Measurements from ENCODE around the gene HILPDA. TPM values are rescaled to one million over a fixed set of nuclear protein-coding genes. Genes with fewer than 3 reads are reported as not detected.

HILPDA gene
- total RNA-seq, 2 experiments from 2014 or later, result 72.3 to 72.8 TPM

DNA sequence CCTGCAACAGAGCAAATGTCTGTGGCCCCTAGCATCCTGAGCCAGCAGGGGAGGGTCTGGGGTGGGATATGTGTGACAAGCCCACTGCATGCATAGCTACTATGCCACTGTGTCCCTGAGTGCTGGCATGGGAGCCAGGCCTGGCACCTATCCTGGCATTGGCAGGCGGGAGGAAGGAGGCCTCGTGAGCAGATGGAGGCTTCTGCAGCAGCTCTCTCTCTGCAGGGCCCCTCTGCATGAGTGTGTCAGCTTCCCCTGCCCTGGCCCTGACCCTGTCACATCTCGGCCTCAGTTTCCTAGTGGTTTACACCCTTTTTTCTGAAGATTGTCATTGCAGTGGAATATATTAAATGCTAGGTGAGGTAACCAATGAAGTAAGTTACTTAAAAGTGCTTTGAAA is 32.8 kb upstream of the HILPDA start:
- Mint-ChIP-seq H3K4me3 (no peak overlapping the region), H3K27me3 (no peaks in the 10 kb centered on the region), H3K36me3 (no peaks in the 10 kb centered on the region), H3K9me3 (no peaks in the 10 kb centered on the region), H3K4me1 (peaks cover 4% of the 10 kb centered on the region), H3K27ac (no peak overlapping the region)
- no peak for DNase-seq

DNA sequence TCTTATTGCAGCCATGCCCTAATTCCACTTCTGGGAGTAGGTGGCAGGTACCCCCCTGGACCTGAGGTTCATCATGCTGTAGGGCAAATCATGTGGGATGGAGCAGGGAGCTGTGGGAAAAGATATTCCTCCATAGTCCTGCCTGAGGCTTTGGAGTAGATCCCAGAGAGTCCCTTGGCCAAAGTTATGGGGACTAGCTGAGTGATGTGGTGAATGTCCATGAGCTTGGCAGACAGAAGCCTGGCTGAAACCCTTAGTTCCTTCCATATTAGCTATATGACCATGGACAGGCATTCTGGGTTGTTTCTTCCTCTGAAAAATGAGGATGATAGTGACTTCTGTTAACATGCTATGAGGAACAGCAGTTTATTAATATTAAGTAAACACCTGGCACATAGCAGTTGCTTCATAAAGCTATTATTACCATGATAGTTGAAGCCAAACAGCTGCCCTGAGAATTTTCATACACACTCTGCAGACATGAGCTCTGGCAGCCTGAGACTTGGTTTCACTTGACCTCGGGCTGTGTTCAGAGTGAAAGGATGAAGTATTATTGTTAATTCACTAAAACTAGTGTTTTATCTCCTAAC is 30.9 kb upstream of the HILPDA start:
- no peak overlapping the region for H3K27ac Mint-ChIP-seq
- H3K27me3 Mint-ChIP-seq, result peaks cover 5% of the 10 kb centered on the region
- DNase-seq, result no peak
- H3K9me3 Mint-ChIP-seq, result no peaks in the 10 kb centered on the region
- peaks cover 4% of the 10 kb centered on the region for H3K4me1 Mint-ChIP-seq
- no peaks in the 10 kb centered on the region for H3K36me3 Mint-ChIP-seq
- no peak overlapping the region for H3K4me3 Mint-ChIP-seq

DNA sequence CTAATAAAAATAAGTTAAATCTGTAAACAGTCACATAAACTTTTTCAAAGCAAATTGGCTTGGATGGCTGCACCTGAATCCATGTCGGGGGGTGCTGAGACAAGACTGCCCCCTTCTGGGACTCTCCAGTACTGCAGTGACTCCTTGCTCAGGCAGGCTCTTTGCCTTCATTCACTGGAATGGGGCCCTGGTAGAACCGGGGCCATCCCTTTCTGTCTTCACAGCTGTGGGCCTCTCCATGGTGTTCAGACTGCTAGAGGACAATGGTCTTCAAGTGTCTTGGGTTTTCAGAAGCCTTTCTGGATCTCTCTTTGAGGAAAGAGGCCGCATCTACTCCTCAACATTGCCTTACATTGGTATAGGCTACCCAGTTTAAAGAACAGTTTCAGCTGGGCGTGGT is 29.8 kb upstream of the HILPDA start:
- Mint-ChIP-seq H3K4me1 (peaks cover 2% of the 10 kb centered on the region), H3K27ac (no peak overlapping the region), H3K36me3 (no peaks in the 10 kb centered on the region), H3K27me3 (peaks cover 5% of the 10 kb centered on the region), H3K4me3 (no peak overlapping the region), H3K9me3 (no peaks in the 10 kb centered on the region)
- peak; percentile 70 for DNase-seq

DNA sequence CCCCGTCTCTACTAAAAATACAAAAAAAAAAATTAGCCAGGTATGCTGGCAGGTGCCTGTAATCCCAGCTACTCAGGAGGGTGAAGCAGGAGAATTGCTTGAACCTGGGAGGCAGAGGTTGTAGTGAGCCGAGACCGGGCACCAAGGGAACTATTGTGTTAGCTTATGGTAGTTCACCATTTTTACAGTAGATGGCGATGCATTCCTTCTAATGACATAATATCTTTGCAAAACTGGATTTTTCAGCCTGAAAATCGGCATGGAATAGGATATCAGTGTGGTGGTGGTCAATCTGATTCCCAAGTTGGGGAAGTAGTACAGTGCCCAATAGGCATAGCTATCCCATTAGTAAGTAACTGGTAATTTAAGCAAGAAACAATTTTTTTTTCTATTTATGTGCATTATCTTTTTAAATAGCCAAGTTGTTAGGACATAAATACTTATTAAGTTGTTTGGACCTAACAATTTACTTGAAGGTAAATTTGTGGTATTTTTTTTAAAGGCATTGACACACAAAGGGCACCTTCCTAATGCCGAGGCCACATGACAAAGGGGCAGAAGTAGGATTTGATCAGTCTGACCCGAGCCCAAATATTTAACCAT is 28.3 kb upstream of the HILPDA start:
- Mint-ChIP-seq H3K9me3 (no peaks in the 10 kb centered on the region), H3K36me3 (no peaks in the 10 kb centered on the region), H3K27ac (no peak overlapping the region), H3K27me3 (peaks cover 5% of the 10 kb centered on the region), H3K4me1 (no peaks in the 10 kb centered on the region), H3K4me3 (no peak overlapping the region)
- no peak for DNase-seq

DNA sequence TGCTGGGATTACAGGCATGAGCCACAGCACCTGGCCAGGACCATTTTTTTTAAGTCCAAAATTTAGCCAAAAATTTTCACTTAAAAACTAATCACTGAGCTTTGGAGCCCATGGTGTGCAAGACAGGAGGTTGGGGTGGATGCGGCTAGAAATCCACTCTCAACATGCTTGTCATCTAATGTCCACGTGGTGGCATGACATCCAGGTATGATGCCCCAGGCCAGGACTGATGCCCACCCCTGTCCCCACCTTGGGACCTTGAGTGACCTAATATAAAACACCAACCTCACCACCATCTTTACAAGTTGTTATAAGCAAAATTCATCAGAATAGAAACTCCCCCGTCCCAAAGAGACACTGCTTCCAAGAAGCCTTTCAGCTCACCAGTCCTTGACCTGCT is 25.5 kb upstream of the HILPDA start:
- H3K27me3 Mint-ChIP-seq, result peaks cover 5% of the 10 kb centered on the region
- no peaks in the 10 kb centered on the region for H3K36me3 Mint-ChIP-seq
- H3K27ac Mint-ChIP-seq, result no peak overlapping the region

DNA sequence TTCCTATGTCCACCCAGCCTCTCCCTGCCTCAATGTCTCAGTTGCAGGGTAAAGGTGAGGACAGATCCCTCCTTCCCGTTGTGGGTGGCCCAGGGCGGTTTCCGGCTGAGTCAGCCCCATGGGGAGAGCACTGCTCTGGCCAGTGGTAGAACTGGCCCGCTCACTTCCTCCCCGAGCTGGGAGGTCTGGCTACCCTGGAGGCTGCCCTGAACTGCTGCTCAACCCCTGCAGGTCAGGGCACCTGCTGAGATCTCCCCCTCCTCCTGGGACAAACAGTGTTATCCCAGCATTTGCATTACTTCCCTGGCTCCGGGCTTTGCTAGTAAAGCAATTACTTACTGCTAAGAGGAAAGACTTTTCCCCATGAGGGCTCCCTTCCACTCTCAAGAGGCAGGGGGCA is 24.5 kb upstream of the HILPDA start:
- H3K36me3 Mint-ChIP-seq, result no peaks in the 10 kb centered on the region
- H3K27ac Mint-ChIP-seq, result no peak overlapping the region
- no peak for DNase-seq
- peaks cover 5% of the 10 kb centered on the region for H3K27me3 Mint-ChIP-seq
- no peaks in the 10 kb centered on the region for H3K4me1 Mint-ChIP-seq
- no peaks in the 10 kb centered on the region for H3K9me3 Mint-ChIP-seq
- no peak overlapping the region for H3K4me3 Mint-ChIP-seq

More for the DNA sequence above, 25.5 kb upstream of the HILPDA start:
- no peak for DNase-seq
- H3K4me3 Mint-ChIP-seq, result no peak overlapping the region
- no peaks in the 10 kb centered on the region for H3K9me3 Mint-ChIP-seq
- H3K4me1 Mint-ChIP-seq, result no peaks in the 10 kb centered on the region

DNA sequence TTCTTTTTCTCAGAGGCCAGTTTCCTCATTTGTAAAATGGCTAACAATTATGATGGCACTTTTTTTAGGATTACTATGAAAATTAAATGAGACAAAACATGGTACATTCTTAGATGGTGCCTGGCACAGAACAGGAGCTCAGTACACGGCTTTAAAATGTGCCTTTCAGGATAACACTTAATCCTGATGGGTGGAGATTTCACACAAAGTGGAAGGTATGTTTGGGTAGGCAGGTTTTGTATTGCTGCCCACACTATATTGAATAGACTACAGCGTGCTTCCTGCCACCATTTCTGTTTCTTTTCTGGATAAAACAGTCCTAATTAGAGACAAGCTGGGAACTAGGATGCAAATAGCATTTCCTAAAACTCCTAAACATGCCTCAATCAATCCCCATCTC is 23.9 kb upstream of the HILPDA start:
- Mint-ChIP-seq H3K9me3 (no peaks in the 10 kb centered on the region), H3K27me3 (peaks cover 5% of the 10 kb centered on the region), H3K4me3 (no peak overlapping the region), H3K36me3 (no peaks in the 10 kb centered on the region), H3K4me1 (no peaks in the 10 kb centered on the region), H3K27ac (no peak overlapping the region)
- no peak for DNase-seq

DNA sequence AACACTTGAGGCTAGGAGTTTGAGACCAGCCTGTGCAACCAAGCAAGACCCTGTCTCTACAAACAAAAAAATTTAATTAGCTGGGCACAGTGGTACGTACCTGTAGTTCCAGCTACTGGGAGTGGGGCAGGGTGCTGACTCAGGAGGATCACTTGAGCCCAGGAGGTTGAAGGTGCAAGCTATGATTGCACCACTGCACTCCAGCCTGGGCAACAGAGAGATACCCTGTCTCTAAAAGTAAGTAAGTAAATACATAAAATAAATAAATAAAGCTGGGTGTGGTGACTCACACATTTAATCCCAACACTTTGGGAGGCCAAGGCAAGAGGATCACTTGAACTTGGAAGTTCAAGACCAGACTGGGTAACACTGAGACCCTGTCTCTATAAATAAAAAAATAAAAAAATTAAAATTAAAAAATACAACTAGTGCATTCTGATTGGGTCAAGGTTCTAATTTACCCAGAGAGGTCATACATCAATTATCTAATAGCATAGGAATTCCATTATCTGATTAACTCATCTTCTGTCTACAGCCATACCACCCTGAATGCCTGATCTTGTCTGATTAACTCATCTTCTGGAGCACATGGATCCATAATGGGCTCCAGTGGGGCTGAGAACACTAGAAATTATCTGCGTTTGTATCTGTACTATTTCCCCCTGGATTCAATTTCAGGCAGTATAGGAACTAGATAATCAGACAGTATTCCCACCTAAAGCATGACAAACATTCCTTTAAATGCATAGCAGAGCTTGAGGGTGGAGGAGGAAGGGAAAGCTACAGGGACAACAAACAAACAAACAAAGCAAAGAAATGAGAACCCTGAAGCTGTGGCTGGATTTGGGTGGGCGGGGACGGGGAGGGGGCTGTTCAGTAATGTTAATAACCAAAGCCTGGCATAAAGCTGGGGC is 21.0 kb upstream of the HILPDA start:
- Mint-ChIP-seq H3K9me3 (no peaks in the 10 kb centered on the region), H3K4me3 (no peak overlapping the region), H3K4me1 (no peaks in the 10 kb centered on the region)

DNA sequence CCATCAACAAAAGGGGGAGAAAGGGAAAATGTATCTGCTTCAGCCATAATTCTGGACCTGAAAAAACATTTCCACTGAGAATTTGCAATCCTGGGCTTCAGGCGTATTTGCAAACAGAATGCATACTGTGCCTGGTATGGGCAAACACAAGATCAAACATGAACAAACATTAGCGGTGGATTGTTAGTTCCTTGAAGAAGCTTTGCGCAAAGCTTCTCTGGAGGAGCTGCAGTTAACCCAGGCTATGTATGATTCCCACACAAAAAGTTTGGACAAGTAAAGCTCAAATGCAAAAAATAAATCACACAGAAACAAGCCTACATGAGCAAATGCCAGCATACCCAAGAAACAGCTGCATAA is 20.4 kb upstream of the HILPDA start:
- no peak for DNase-seq
- Mint-ChIP-seq H3K9me3 (no peaks in the 10 kb centered on the region), H3K27me3 (peaks cover 3% of the 10 kb centered on the region), H3K4me3 (no peak overlapping the region), H3K36me3 (no peaks in the 10 kb centered on the region), H3K4me1 (no peaks in the 10 kb centered on the region), H3K27ac (no peak overlapping the region)

More for the DNA sequence above, 21.0 kb upstream of the HILPDA start:
- no peak for DNase-seq
- Mint-ChIP-seq H3K27me3 (peaks cover 4% of the 10 kb centered on the region), H3K36me3 (no peaks in the 10 kb centered on the region), H3K27ac (no peak overlapping the region)

DNA sequence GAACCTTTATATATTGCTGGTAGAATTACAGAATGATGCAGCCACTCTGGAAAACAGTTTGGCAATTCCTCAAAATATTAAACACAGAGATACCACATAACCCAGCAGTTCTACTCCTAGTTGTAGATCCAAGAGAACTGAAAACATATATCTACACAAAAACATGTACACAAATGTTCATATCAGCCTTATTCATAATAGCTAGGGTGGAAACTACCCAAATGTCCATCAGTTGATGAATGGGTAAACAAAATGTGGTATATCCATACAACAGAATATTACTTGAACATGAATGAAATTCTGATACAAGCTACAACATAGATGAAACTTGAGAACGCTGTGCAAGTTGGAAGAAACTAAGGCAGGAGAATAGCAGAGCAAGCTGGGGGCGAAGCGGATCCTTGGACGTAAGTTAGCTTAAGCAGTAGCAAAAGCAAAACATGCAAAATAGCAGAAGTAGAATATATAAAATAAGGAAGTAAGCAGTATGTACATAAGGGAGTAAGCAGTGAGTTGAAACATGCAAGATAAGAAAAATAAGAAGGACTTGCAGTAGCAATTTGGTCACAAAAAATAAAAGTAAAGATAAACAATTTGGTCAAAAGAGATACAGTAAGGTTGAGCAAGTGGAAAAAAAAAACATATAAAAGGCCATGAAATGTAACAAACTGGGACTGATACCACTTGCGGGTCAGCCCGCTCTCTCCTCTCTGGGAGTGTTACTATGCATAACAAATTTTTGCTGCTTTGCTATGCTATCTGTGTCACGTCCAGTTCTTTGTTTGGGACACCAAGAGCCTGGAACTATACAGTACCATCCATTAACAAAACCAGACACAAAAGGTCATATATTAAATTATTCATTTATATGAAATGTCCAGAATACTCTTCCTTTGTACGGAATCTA is 18.0 kb upstream of the HILPDA start:
- H3K36me3 Mint-ChIP-seq, result no peaks in the 10 kb centered on the region
- H3K4me1 Mint-ChIP-seq, result no peaks in the 10 kb centered on the region
- peaks cover 3% of the 10 kb centered on the region for H3K27me3 Mint-ChIP-seq
- H3K9me3 Mint-ChIP-seq, result no peaks in the 10 kb centered on the region
- H3K27ac Mint-ChIP-seq, result no peak overlapping the region
- DNase-seq, result no peak
- no peak overlapping the region for H3K4me3 Mint-ChIP-seq

DNA sequence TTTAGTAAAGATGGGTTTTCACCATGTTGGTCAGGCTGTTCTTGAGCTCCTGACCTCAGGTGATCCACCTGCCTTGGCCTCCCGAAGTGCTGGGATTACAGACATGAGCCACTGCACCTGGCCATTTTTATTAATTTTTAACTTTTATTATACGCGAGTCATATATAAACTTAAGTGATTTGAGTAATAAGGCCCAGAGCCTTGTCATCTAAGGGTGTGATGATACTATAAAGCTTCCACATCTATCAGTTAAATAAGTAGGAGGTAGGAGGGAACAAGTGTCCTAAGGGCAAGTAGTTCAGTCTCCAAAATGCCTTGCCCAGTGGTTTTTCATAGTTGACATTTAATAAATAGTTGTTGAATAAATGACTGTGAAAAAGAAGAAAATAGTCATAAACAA is 13.3 kb upstream of the HILPDA start:
- Mint-ChIP-seq H3K27ac (no peak overlapping the region), H3K36me3 (no peaks in the 10 kb centered on the region), H3K9me3 (no peaks in the 10 kb centered on the region), H3K27me3 (peaks cover 3% of the 10 kb centered on the region), H3K4me1 (no peaks in the 10 kb centered on the region), H3K4me3 (no peak overlapping the region)
- no peak for DNase-seq

DNA sequence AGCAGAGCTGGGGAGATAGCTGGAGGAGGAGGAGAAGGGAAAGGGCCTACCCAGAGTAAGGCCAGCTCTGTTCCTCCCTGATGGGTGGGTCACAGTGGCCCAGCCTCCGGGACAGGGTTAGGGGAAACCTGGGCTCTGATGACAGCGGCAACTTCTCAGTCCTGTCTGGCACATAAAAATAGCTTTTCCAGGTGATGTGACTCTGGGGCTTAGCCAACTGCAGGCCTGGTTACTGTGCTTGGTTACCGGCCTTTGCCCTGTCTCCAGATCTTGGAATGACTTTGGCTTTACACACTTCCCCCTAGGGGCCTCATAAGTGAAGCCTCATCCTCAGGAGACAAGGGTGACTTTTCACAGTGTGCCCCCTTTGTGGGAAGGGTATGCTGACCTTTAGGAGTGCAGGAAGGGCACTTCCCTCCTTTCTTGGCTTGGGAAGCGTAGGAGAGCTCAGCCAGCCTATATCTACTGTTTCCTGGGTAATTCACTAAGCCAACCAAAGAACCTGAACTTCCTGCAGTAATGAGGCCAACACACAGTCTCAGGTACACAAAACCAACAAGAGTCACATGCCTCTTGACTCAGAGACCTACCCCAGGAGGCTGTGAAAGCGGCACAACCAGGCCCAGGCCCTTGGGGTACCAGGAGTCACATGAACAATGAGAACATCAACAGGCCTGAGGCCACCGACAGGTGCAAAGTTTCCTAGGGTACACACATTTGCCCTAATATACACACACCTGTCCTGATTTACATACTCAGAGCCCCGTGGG is 11.7 kb upstream of the HILPDA start:
- Mint-ChIP-seq H3K4me3 (no peak overlapping the region), H3K4me1 (peaks cover 5% of the 10 kb centered on the region), H3K27me3 (no peaks in the 10 kb centered on the region), H3K36me3 (peaks cover under 1% of the 10 kb centered on the region), H3K9me3 (no peaks in the 10 kb centered on the region), H3K27ac (no peak overlapping the region)
- no peak for DNase-seq

DNA sequence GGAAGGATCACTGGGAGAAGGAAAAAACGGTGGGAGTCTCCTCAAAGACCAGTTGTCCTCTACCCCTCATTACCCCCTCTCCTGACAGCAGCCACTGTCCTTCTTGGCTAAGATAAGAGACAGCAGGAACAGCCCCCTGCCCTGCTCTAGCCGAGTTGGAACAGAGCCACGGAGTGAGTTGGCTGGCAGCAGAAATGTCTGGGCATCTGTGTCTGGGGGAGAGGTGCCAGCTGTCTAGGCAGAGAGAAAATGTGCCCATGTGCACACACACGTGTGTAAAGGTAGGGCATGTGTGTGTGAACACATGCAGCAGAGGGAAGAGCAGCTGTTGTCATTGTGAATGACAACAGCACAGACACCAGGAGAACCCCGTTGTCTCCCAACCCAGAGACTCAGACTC is 9.4 kb upstream of the HILPDA start:
- H3K27me3 Mint-ChIP-seq, result peaks cover under 1% of the 10 kb centered on the region
- no peaks in the 10 kb centered on the region for H3K9me3 Mint-ChIP-seq
- no peak overlapping the region for H3K4me3 Mint-ChIP-seq
- H3K4me1 Mint-ChIP-seq, result peaks cover 17% of the 10 kb centered on the region
- no peak overlapping the region for H3K27ac Mint-ChIP-seq
- DNase-seq, result no peak
- H3K36me3 Mint-ChIP-seq, result peaks cover 2% of the 10 kb centered on the region

DNA sequence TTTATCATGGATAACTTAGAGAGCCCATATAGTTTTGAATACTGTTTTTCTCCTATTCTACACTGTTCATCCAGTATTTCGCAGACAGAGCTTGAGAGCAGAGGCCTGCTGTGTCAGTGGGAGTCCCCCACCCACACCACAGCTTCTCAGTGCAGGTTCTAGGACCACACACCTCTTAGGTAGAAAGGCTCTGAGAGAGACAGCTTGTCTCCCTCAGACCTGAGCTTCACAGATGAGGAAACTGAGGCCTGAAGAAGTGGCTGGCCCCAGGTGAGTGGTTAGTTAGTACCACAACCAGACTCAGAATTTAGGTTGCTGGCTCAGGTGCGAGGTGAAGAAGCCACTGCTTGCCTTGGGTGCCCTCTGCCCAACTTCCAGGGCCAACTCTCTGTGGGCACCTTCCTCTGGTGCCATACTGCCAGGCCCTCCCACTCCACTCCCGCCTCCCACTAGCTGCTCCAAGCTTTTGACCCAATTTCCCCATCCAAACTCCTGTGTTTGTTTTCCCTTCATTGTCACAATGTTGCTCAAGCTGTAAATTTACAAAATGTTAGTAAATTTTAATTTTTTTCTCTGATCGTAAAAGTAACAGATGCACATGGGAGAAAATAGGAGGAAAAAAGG is 7.6 kb upstream of the HILPDA start:
- no peak overlapping the region for H3K27ac Mint-ChIP-seq
- peaks cover 16% of the 10 kb centered on the region for H3K27me3 Mint-ChIP-seq

More for the DNA sequence above, 7.6 kb upstream of the HILPDA start:
- Mint-ChIP-seq H3K36me3 (peaks cover 2% of the 10 kb centered on the region), H3K9me3 (no peaks in the 10 kb centered on the region), H3K4me1 (peaks cover 32% of the 10 kb centered on the region), H3K4me3 (no peak overlapping the region)
- peak; percentile 17 for DNase-seq

Measured in activated naive CD8-positive, alpha-beta T cell treated with anti-CD3 and anti-CD28 coated beads for 36 hours (primary cell).